Activated T-cell treated with anti-CD3 and anti-CD28 coated beads, Interleukin-2, amount 50 U/mL, for 1 hour (primary cell): Measurements from ENCODE around the gene TRIM49B.
"Not testable (repeated sequence)": the region's sequence is repeated elsewhere in the genome, so short reads cannot be mapped to it uniquely, and the experiment has no call there.

Experiments
- DNase-seq: peaks from one replicate; pipeline ENCODE4 v3.0.0-alpha.2; 2020

TRIM49B gene

GRCh38 chr11:49028523-49028922, at the start of gene TRIM49B:
TSS of gene TRIM49B (plus strand) at chr11:49028823. CDS start at chr11:49031600, 2,777 bp downstream.
- not testable (repeated sequence) for DNase-seq

- not testable (repeated sequence) for DNase-seq
These were observed 44.8 kb upstream of the TRIM49B start, which contains the start of gene TRIM51G for GRCh38 chr11:48983785-48984184. TSS of gene TRIM51G (minus strand) at chr11:48983885. CDS start at chr11:48981695, 2,190 bp downstream.

- not testable (repeated sequence) for DNase-seq
These were observed 19.6 kb downstream of the TRIM49B start for GRCh38 chr11:49048229-49048628.

GRCh38 chr11:49049821-49050220, 21.2 kb downstream of the TRIM49B start:
- not testable (repeated sequence) for DNase-seq

- not testable (repeated sequence) for DNase-seq
These were observed 30.4 kb downstream of the TRIM49B start, which contains the start of gene TRIM64C for GRCh38 chr11:49059012-49059411. TSS of gene TRIM64C (minus strand) at chr11:49059112. CDS start at chr11:49059112, 0 bp downstream.

- not testable (repeated sequence) for DNase-seq
These were observed 41.3 kb downstream of the TRIM49B start for GRCh38 chr11:49069897-49070296.
